Skeletal muscle satellite cell (primary cell): ENCODE results near the gene CCDC30. TPM values are rescaled to one million over a fixed set of nuclear protein-coding genes. Genes with fewer than 3 reads are reported as not detected.

ENCODE experiments used
- H3K27me3 ChIP-seq: 2 replicates; pipeline ENCODE4 v1.7.0; 2013; ENCODE audit warnings: low read length; ENCODE audit not compliant: control insufficient read depth, insufficient read depth
- H3K36me3 ChIP-seq: 2 replicates; pipeline ENCODE4 v1.7.0; 2013; ENCODE audit warnings: mild to moderate bottlenecking, control low read depth, low read length; ENCODE audit not compliant: insufficient read depth
- H3K4me1 ChIP-seq: 2 replicates; pipeline ENCODE4 v1.7.0; 2013; ENCODE audit warnings: low read length; ENCODE audit not compliant: control insufficient read depth, insufficient read depth
- H3K4me2 ChIP-seq: 2 replicates; pipeline ENCODE4 v1.7.0; 2013; ENCODE audit warnings: mild to moderate bottlenecking, low read length
- H3K4me3 ChIP-seq: 2 replicates; pipeline ENCODE4 v1.7.0; 2013; ENCODE audit warnings: low read length
- H3K9ac ChIP-seq: 2 replicates; pipeline ENCODE4 v1.7.0; 2013; ENCODE audit warnings: mild to moderate bottlenecking, low read depth, low read length, moderate library complexity
- H3K9me3 ChIP-seq: replicated peaks from 2 replicates; pipeline ENCODE4 v1.7.0; 2013; ENCODE audit warnings: mild to moderate bottlenecking, control low read depth, low read length
- small RNA-seq: library from RNA; depleted of rRNA; stranded (forward); fragments of <200 nt; gene quantifications from one replicate; pipeline ENCODE3, GENCODE V24; 2012

CCDC30 gene

GRCh38 chr1:42703888-42704464, 240.9 kb downstream of the CCDC30 start:
- no peaks in the 10 kb centered on the region for H3K27me3 ChIP-seq
- H3K4me1 ChIP-seq = no peaks in the 10 kb centered on the region
- H3K36me3 ChIP-seq = peaks cover 77% of the 10 kb centered on the region
- H3K9me3 ChIP-seq = no peaks in the 10 kb centered on the region
- no peak overlapping the region for H3K4me2 ChIP-seq
- no peak overlapping the region for H3K9ac ChIP-seq
- H3K4me3 ChIP-seq = no peak overlapping the region

Small RNA genes within 50 kb of the gene (small RNA-seq; reads per million reads assigned to genes)
- gene RNU6-536P = not detected
- not detected for gene TMSB4XP1
